CD14-positive monocyte (primary cell): Measurements from ENCODE around the gene PRELP. TPM values are rescaled to one million over a fixed set of nuclear protein-coding genes. Genes with fewer than 3 reads are reported as not detected.
A peak's percentile ranks its signal among the peaks of the same experiment; 100 is the strongest.

Source experiments
- DNase-seq, 3 donors: peaks; one replicate each; pipeline ENCODE4 v3.0.0-alpha.2; 2011 to 2022
- H2AFZ ChIP-seq: 2 replicates; pipeline ENCODE4 v1.6.0; 2012; ENCODE audit warnings: mild to moderate bottlenecking, low read depth, low read length, inconsistent platforms; ENCODE audit not compliant: insufficient read depth, poor library complexity, severe bottlenecking
- H3K27ac ChIP-seq, 2 donors: 1 replicate in 1 of 2; 2 replicates in 1 of 2; pipeline ENCODE4 v1.5.1; 2012 to 2013; ENCODE audit warnings: low read length in 2 of 2, control low read depth in 1 of 2, inconsistent platforms in 1 of 2, low read depth in 1 of 2, mild to moderate bottlenecking in 1 of 2
- H3K27me3 ChIP-seq, 2 donors: one replicate each; pipeline versions ENCODE4 v1.6.0 to v1.6.1; 2011 to 2013; ENCODE audit warnings: low read length in 2 of 2; ENCODE audit not compliant: control insufficient read depth in 2 of 2, insufficient read depth in 2 of 2
- H3K36me3 ChIP-seq, 2 donors: replicated peaks in 1 of 2; 1 replicate in 1 of 2; 2 replicates in 1 of 2; pipeline versions ENCODE4 v1.5.1 to v1.6.1; 2012 to 2013; ENCODE audit warnings: low read length in 2 of 2, control low read depth in 1 of 2, inconsistent platforms in 1 of 2, mild to moderate bottlenecking in 1 of 2; ENCODE audit not compliant: insufficient read depth in 2 of 2, control insufficient read depth in 1 of 2
- H3K4me1 ChIP-seq, 2 donors: 1 replicate in 1 of 2; 2 replicates in 1 of 2; pipeline versions ENCODE4 v1.5.1 to v1.6.1; 2012 to 2013; ENCODE audit warnings: low read length in 2 of 2, control low read depth in 1 of 2, inconsistent platforms in 1 of 2, mild to moderate bottlenecking in 1 of 2, moderate library complexity in 1 of 2; ENCODE audit not compliant: insufficient read depth in 2 of 2, control insufficient read depth in 1 of 2
- H3K4me2 ChIP-seq: replicated peaks from 2 replicates; pipeline ENCODE3; 2012; ENCODE audit warnings: low read length, moderate library complexity, mild to moderate bottlenecking; ENCODE audit not compliant: poor library complexity, severe bottlenecking; ENCODE audit errors: extremely low read depth
- H3K4me3 ChIP-seq, 3 experiments: fragments of 200-600 bp in 1 of 3; sonication (generic) in 1 of 3; replicated peaks in 1 of 3; 1 replicate in 2 of 3; 2 replicates in 1 of 3; pipeline ENCODE4 v1.5.1; 2011 to 2013; ENCODE audit warnings: low read length in 3 of 3, mild to moderate bottlenecking in 3 of 3, control low read depth in 2 of 3, low read depth in 2 of 3, inconsistent platforms in 1 of 3, moderate library complexity in 1 of 3
- H3K79me2 ChIP-seq: 2 replicates; pipeline ENCODE4 v1.6.0; 2012; ENCODE audit warnings: mild to moderate bottlenecking, control low read depth, inconsistent platforms, low read length, moderate library complexity; ENCODE audit not compliant: insufficient read depth
- H3K9ac ChIP-seq: 2 replicates; pipeline ENCODE4 v1.6.0; 2017; ENCODE audit warnings: low read length, mild to moderate bottlenecking; ENCODE audit not compliant: insufficient read depth, poor library complexity, severe bottlenecking
- H3K9me3 ChIP-seq, 2 donors: replicated peaks in 1 of 2; 1 replicate in 1 of 2; 2 replicates in 1 of 2; pipeline versions ENCODE4 v1.5.1 to v1.6.1; 2012 to 2013; ENCODE audit warnings: low read length in 2 of 2, control low read depth in 1 of 2; ENCODE audit not compliant: control insufficient read depth in 1 of 2, insufficient read depth in 1 of 2
- H4K20me1 ChIP-seq: 2 replicates; pipeline ENCODE4 v1.6.0; 2012; ENCODE audit warnings: mild to moderate bottlenecking, low read length, control low read depth, moderate library complexity; ENCODE audit not compliant: insufficient read depth
- H3K27ac Mint-ChIP-seq, 7 donors: one replicate each; pipeline ENCODE4 v1.8.0; 2020; ENCODE audit warnings: mild to moderate bottlenecking in 7 of 7, mixed read lengths in 7 of 7, moderate library complexity in 6 of 7, inconsistent platforms in 2 of 7
- H3K27me3 Mint-ChIP-seq, 3 donors: one replicate each; pipeline ENCODE4 v1.8.0; 2021 to 2022; ENCODE audit warnings: low read depth in 3 of 3, mild to moderate bottlenecking in 3 of 3, mixed read lengths in 3 of 3, moderate library complexity in 3 of 3, inconsistent platforms in 1 of 3
- H3K36me3 Mint-ChIP-seq, 2 donors: one replicate each; pipeline ENCODE4 v1.8.0; 2020; ENCODE audit warnings: mixed read lengths in 2 of 2, inconsistent platforms in 1 of 2, mild to moderate bottlenecking in 1 of 2
- H3K4me1 Mint-ChIP-seq: one replicate; pipeline ENCODE4 v1.8.0; 2020; ENCODE audit warnings: mild to moderate bottlenecking, mixed read lengths
- H3K4me3 Mint-ChIP-seq, 2 donors: one replicate each; pipeline ENCODE4 v1.8.0; 2020; ENCODE audit warnings: mild to moderate bottlenecking in 2 of 2, mixed read lengths in 2 of 2, moderate library complexity in 1 of 2
- H3K9me3 Mint-ChIP-seq, 7 donors: one replicate each; pipeline ENCODE4 v1.8.0; 2020 to 2022; ENCODE audit warnings: mixed read lengths in 7 of 7, mild to moderate bottlenecking in 6 of 7, moderate library complexity in 6 of 7, inconsistent platforms in 2 of 7
- CTCF ChIP-seq: fragments of 200-600 bp; IDR thresholded peaks from one replicate; pipeline ENCODE4 v1.8.0; 2022; ENCODE audit warnings: antibody characterized with exemption, mild to moderate bottlenecking
- WGBS: methylation state at CpG from one replicate; pipeline ENCODE4 v1.1.5; 2013; ENCODE audit warnings: missing lambda C conversion rate; ENCODE audit not compliant: insufficient coverage; 5-methylcytosine and 5-hydroxymethylcytosine counted together
- intact Hi-C, 2 donors: fragments of 100-400 bp; cut with micrococcal nuclease; formaldehyde crosslinking; loops; one replicate each; pipeline versions ENCODE4 v1.15.0 to v1.15.1; 2023
- polyA plus RNA-seq, 3 donors: library from polyadenylated mRNA; depleted of rRNA in 1 of 3; unstranded in 2 of 3; stranded (reverse) in 1 of 3; fragments of 300-500 nt in 2 of 3; fragments of >200 nt in 1 of 3; fragmentation: Illumina TruSeq in 2 of 3; gene quantifications; 1 replicate in 2 of 3; 2 replicates in 1 of 3; pipeline ENCODE4 v1.2.3, GENCODE V29; 2012 to 2021

Gene PRELP
- polyA plus RNA-seq, 3 donors, result not detected

GRCh38 chr1:203522237-203522636 lies 46.6 kb downstream of the PRELP start:
- H3K4me2 ChIP-seq, result no peak overlapping the region
- no peaks in the 10 kb centered on the region for H3K79me2 ChIP-seq
- 98% methylated on average over 7 of the region's 11 CpGs for WGBS
- no peaks in the 10 kb centered on the region for H3K9me3 ChIP-seq
- peaks cover 0 to 3% (median 0%) of the 10 kb centered on the region in 3 donors for H3K27me3 Mint-ChIP-seq
- H3K4me3 ChIP-seq, result no peak overlapping the region
- no peak overlapping the region for H3K27ac ChIP-seq
- H2AFZ ChIP-seq, result no peak overlapping the region
- H3K9ac ChIP-seq, result no peak overlapping the region
- peak overlapping the region in 1 of 7 donors; percentile 37 for H3K27ac Mint-ChIP-seq
- peaks cover 0 to 4% of the 10 kb centered on the region in 2 donors for H3K4me1 ChIP-seq
- no peaks in the 10 kb centered on the region for H3K36me3 Mint-ChIP-seq
- no peaks in the 10 kb centered on the region for H4K20me1 ChIP-seq
- H3K4me1 Mint-ChIP-seq, result peaks cover 14% of the 10 kb centered on the region
- H3K9me3 Mint-ChIP-seq, result peaks cover 0 to 1% (median 0%) of the 10 kb centered on the region in 7 donors
- H3K27me3 ChIP-seq, result no peaks in the 10 kb centered on the region
- H3K4me3 Mint-ChIP-seq, result no peak overlapping the region
- TF ChIP-seq CTCF, result no peak
- no peak for DNase-seq
- intact Hi-C loops, result no loop called here
- no peaks in the 10 kb centered on the region for H3K36me3 ChIP-seq

GRCh38 chr1:203523667-203524066 lies 48.1 kb downstream of the PRELP start:
- Histone ChIP-seq H4K20me1 (no peaks in the 10 kb centered on the region), H3K9ac (no peak overlapping the region), H3K27ac (no peak overlapping the region), H2AFZ (no peak overlapping the region), H3K79me2 (no peaks in the 10 kb centered on the region), H3K9me3 (no peaks in the 10 kb centered on the region), H3K4me1 (peaks cover 0 to 10% of the 10 kb centered on the region in 2 donors), H3K36me3 (no peaks in the 10 kb centered on the region), H3K4me3 (no peak overlapping the region), H3K27me3 (no peaks in the 10 kb centered on the region), H3K4me2 (no peak overlapping the region)
- intact Hi-C loops, result no loop called here
- Mint-ChIP-seq H3K4me1 (peaks cover 15% of the 10 kb centered on the region), H3K27ac (no peak overlapping the region), H3K36me3 (no peaks in the 10 kb centered on the region), H3K4me3 (no peak overlapping the region), H3K9me3 (peaks cover 0 to 1% (median 0%) of the 10 kb centered on the region in 7 donors), H3K27me3 (peaks cover 0 to 3% (median 2%) of the 10 kb centered on the region in 3 donors)
- WGBS, result 100% methylated on average over 1 of the region's 6 CpGs
- no peak for TF ChIP-seq CTCF
- no peak for DNase-seq
